Neuron (in vitro differentiated cells): ENCODE data around the gene OXT.

Experiments used
- H2AFZ ChIP-seq: one replicate; pipeline ENCODE4 v1.6.1; 2013; ENCODE audit warnings: low read depth, mild to moderate bottlenecking, inconsistent platforms, low read length, moderate library complexity
- H3K27me3 ChIP-seq: one replicate; pipeline ENCODE4 v1.6.1; 2013; ENCODE audit warnings: low read length; ENCODE audit not compliant: insufficient read depth
- H3K36me3 ChIP-seq: one replicate; pipeline ENCODE4 v1.6.1; 2013; ENCODE audit warnings: low read length; ENCODE audit not compliant: insufficient read depth
- H3K4me1 ChIP-seq: one replicate; pipeline ENCODE4 v1.6.1; 2013; ENCODE audit warnings: low read length; ENCODE audit not compliant: insufficient read depth
- H3K4me3 ChIP-seq: 2 replicates; pipeline ENCODE4 v1.5.1; 2013; ENCODE audit warnings: mild to moderate bottlenecking, low read length, moderate library complexity
- H3K9me3 ChIP-seq: one replicate; pipeline ENCODE4 v1.6.1; 2013; ENCODE audit warnings: low read length

Gene OXT

DNA sequence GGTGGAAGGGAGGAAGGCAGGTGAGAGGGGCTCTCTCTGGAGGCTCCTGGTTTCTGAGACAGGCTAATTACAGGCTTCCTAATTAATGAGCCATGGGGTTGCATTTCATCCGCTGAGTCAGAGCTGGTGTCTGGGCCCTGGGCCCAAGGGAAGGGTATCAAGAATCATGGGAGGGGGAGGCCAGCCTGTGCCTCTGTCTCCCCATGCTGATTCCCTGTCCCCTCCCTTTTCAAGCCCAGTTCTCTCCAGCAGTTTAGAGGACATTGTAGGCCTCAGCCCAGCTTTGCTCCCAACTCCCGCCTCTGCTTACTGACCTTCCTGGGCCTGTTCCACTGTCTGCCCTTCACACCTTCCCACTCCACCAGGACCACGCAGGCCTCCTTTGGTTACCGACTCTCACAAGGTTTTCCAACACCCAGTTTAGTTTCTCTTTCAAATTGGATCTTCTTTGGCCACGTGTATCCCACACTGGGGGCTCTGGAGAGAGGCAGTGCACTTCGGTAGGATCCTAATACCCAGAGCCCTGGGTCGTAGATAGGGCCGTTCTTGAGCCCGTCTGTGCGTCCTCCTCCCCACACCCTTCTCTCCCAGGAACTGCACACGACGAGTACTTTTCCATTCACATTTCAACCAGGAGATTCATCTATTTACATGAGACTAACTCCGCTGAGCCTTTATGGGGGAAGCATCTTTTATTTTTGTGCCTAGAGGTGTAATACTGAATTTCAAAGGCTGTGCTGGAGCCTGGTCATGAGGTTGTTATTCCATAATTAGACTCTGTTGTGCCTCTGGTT lies 31.4 kb downstream of the OXT start:
- Histone ChIP-seq H3K27me3 (no peaks in the 10 kb centered on the region), H3K4me3 (no peak overlapping the region), H3K36me3 (no peaks in the 10 kb centered on the region), H3K9me3 (peaks cover 2% of the 10 kb centered on the region), H3K4me1 (no peaks in the 10 kb centered on the region), H2AFZ (no peak overlapping the region)

DNA sequence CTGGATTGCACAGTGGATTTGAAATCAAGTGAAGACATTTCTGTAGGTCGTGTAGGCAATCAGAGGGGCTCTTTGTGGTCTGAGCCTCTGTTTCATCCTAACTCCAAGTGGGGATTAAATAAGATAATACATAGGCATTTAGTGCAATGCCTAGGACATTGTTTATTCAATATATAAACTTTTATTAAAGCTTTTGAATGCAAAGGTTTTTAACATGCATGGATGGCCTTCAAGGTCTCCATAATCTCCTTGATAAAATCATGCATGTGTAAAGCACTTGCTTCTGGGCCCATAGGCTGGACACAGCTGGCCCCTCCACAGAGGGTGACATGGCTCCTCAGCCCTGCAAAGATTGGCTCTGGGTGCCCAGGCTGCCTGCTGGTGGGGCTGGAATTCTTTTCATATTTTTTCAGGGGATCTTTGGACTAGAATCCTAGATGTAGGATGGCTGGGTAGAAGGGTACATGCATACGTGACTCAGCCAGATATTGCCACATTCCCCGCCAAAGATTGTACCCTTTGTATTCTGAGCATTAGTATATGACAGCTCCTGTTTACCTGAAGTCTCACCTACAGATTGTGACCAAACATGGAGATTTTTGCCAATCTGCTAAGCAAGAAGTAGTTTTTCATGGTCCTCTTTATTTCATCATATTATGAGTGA lies 32.1 kb downstream of the OXT start:
- H3K27me3 ChIP-seq: no peaks in the 10 kb centered on the region

DNA sequence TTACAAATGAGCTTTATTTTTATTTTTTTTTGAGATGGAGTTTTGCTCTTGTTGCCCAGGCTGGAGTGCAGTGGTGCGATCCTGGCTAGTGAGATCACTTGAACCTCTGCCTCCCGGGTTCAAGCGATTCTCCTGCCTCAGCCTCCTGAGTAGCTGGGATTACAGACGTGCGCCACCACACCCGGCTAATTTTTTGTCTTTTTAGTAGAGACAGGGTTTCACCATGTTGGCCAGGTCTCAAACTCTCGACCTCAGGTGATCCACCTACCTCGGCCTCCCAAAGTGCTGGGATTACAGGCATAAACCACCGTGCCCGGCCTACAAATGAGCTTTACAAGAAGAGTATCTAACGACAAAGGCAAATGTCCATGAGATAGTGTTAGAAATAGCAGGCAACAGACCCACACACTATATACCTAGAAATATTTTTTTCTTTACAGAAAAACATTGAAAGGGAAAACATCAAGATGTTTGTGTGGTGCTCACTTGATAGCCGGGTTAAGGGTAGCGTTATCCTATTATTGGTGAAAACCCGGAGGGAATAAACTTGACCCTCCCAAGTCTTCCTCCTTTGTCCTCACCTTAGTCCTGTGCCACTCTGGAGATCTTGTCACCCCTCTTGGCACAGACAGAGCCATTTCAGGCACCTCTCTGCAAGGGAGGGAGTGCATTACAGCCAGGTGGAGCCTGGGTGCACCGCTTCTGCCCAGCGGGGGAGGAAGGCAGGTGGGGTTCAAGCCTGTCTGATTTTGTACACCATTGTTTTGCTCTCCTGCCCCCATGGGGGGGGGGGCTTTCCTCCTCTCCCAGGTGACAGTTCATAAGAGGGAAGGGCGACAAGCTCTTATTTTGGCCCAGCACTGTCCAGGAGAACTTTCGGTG lies 34.1 kb downstream of the OXT start:
- H3K4me3 ChIP-seq: no peak overlapping the region
- peaks cover 17% of the 10 kb centered on the region for H3K36me3 ChIP-seq
- H3K4me1 ChIP-seq: no peaks in the 10 kb centered on the region
- H3K27me3 ChIP-seq: no peaks in the 10 kb centered on the region
- H2AFZ ChIP-seq: no peak overlapping the region
- H3K9me3 ChIP-seq: peaks cover 1% of the 10 kb centered on the region

More for the DNA sequence above, 32.1 kb downstream of the OXT start:
- Histone ChIP-seq H3K36me3 (no peaks in the 10 kb centered on the region), H3K9me3 (peaks cover 2% of the 10 kb centered on the region), H2AFZ (no peak overlapping the region), H3K4me3 (no peak overlapping the region), H3K4me1 (no peaks in the 10 kb centered on the region)

DNA sequence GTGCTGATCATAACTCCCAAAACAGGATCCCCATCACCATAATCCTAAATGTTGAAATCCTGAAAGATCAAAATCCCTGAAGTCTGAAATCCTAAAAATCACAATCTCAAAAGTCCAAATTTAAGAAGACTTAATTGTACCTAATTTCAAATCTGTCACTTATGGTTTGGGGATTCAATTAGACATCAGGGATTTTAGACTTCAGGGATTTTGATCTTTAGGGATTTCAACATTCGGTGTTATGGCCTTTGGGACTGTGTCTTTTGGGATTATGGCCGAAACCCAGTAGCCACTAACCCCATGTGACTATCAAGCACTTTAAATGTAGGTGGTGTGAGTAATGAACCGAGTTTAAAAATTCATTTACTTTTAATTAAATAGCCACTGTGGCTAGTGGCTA lies 34.8 kb downstream of the OXT start:
- H3K36me3 ChIP-seq: peaks cover 17% of the 10 kb centered on the region

DNA sequence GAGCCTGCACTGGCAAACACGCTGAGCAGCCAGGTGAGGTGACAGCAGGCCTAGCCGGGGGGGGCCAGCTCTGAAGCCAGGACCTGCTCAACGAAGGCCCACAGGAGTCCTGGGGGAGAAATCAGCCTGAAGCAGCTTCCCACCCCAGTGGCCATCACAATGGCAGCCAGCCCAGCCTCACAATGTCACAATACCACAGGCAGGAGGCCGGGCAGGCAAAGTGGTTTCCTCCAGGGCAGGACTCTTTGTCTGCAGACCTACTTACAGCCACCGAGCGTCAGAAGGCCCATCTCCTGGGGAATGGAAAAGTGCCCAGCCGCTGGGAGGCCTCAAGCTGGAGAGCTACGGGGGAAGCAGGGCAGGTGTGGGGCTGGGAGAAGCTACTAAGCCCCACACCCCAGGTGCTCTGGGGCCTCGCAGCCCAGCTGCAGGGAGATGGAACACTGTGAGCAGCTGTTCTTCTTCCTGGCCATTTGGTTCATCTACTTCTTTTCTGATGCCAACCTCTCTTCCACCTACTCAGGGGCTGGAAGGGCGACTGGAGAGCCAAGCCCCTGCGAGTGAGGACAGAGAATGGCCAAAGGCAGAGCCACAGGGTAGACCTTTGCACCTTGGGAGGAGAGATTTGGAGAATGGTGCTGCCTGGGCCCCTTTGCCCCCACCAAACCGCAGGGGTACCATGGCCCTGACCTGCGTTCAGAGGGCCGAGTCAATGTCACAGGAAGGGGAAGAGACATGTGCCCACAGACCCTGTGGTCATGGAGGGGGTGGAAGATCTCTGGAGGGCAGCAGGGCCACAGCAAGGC lies 35.4 kb downstream of the OXT start:
- Histone ChIP-seq H3K4me3 (no peak overlapping the region), H3K36me3 (peaks cover 17% of the 10 kb centered on the region), H3K27me3 (no peaks in the 10 kb centered on the region), H2AFZ (no peak overlapping the region), H3K4me1 (no peaks in the 10 kb centered on the region), H3K9me3 (no peaks in the 10 kb centered on the region)

More for the DNA sequence above, 34.8 kb downstream of the OXT start:
- Histone ChIP-seq H3K27me3 (no peaks in the 10 kb centered on the region), H3K9me3 (no peaks in the 10 kb centered on the region), H3K4me3 (no peak overlapping the region), H3K4me1 (no peaks in the 10 kb centered on the region), H2AFZ (no peak overlapping the region)

DNA sequence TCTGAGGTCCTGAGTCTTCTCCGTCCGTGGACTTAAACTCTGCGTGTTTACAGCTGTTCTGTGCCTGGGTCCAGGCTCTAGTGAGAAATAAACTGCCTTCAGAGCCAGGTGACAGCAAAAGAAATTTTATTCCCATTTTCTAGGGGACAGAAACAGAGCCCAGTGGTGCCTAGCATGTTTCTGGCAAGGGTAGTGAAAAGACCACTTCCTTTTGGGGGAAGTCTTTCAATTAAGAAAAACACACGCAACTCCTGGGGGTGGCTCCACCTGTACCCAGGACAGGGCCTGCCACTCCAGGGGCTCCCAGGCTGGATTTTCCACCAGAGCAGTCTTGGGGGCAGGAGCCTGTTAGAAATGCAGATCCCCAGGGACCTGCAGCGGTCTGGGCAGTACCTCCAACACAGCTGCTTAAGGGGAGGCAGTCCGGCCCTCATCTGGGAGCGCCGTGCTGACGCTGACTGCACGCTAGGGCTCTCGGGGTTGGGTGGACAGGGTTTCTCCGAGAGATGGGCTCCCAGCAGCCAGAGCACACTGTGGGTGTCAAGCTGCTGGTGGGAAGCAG lies 36.1 kb downstream of the OXT start:
- H3K36me3 ChIP-seq: peaks cover 17% of the 10 kb centered on the region
- no peaks in the 10 kb centered on the region for H3K4me1 ChIP-seq
- H3K4me3 ChIP-seq: no peak overlapping the region
- no peak overlapping the region for H2AFZ ChIP-seq
- H3K27me3 ChIP-seq: no peaks in the 10 kb centered on the region
- H3K9me3 ChIP-seq: no peaks in the 10 kb centered on the region

DNA sequence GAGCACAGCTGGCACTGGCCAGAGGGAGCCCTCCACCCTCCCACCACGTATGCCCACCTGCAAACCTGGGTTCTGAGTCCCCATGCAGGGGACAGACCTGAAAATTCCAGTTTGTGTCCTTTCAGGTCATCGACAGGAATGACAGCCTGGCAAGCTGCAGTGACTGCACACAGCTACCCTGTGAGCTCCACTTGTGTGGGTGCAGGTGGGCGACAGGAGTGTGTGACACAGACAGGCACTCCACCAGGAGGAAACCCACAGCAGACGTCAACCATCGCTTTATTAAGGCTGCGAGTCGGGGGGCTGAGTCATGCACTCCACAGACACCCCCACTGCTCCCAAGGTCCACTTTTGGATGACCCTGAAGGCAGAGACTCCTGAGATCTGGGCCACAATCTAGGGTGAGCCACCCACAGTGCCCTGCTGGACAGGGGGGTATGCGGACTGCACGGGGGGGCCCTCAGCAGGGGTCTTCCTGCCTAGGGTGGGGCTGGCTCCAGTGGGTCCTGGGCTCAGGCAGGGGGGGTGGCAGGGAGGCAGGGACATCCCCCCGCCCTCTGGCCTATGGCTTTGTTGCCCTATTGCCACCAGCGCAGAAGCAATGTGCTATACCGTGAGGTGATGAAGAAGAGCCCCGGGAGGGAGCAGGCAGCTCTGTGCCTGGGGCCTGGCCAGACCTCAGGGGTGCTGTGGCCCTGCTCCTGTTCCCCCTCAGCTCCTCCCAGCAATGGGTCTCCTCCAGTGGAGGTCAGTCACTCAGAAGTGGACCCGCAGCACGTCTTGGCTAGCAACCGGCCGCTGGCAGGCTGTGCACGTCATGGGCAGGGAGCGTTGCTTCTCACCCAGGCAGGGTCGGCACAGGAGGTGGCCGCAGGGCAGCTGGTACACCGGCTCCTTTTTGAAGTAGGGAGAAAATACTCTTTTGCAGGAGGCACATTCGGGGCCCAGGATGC lies 38.2 kb downstream of the OXT start:
- peaks cover 21% of the 10 kb centered on the region for H3K36me3 ChIP-seq
- H3K4me3 ChIP-seq: no peak overlapping the region
- H3K9me3 ChIP-seq: no peaks in the 10 kb centered on the region
- no peak overlapping the region for H2AFZ ChIP-seq
- no peaks in the 10 kb centered on the region for H3K27me3 ChIP-seq
- no peaks in the 10 kb centered on the region for H3K4me1 ChIP-seq

DNA sequence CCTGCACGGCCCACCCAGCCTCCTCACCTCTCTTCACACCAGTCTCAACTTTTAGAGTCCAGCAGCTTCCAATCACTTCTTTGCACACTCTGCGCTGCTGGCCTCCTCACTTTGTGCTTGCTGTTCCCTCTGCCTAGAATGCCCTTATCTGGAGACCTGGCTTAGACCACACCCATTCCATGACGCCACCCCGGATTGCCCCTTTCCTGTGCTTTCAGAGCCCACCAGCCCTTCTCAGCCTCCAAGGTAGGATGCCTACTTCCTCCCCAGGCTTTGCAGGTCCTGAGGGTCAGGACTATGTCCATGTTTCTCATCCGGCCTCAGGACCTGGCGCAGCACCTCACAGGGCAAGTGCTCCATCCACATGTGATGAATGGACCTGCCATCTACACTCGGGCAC lies 40.1 kb downstream of the OXT start:
- Histone ChIP-seq H2AFZ (no peak overlapping the region), H3K4me1 (no peaks in the 10 kb centered on the region), H3K9me3 (no peaks in the 10 kb centered on the region), H3K4me3 (no peak overlapping the region), H3K36me3 (peaks cover 24% of the 10 kb centered on the region), H3K27me3 (no peaks in the 10 kb centered on the region)

DNA sequence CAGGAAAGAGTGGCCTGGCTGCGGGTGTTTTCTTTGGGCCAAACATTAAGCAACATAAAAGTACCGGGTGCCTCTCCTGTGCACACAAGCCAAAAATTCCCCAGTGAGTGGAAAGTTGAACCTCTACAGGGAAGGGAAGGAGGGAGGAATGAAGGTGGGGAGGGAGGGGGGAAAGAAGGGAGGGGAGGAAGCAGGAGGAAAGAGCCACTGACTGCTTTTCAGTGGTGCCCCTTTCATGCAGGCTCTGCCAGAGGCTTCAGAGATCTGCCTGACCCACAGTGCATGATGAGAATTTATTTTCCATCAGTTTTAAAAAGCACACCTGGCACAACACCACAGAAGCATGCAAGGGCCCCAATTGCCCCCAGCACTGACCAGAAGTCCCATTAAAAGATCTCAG lies 40.6 kb downstream of the OXT start:
- no peak overlapping the region for H2AFZ ChIP-seq

DNA sequence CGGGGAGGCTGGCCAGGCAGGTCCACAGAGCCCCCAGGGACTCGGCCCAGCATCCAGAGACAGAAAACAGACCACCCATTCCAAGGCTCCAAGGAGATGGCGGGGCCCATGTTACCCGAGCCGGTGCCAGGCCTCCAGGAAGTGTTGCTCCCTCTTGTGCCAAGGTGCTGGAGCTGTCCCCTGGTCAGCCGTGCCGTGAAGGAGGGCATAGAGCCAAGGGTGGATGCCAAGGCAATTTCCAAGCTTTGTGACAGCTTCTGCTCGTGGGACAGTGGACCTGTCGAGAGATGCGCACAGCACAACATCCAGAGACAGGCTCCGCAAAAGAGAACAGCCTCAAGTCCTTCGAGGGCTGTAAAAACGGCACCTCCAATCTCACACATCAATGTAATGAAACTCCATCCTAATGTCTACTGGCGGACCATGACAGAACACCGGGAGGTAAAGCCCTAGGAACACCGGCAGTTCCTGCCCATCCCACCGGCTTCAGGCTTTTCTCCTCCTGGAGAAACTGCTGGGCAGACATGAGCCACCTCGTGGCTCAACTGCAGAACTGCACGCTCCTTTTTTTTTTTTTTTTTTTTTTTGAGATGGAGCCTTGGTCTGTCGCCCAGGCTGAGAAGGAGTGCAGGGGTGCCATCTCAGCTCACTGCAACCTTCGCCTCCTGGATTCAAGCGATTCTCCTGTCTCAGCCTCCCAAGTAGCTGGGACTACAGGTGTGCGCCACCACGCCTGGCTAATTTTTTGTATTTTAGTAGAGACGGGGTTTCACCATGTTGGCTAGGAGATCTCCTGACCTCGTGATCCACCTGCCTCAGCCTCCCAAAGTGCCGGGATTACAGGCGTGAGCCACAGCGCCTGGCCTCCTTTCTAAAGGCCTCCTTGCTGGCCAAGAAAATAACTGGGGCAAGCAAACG lies 44.0 kb downstream of the OXT start:
- Histone ChIP-seq H2AFZ (no peak overlapping the region), H3K36me3 (peaks cover 15% of the 10 kb centered on the region), H3K27me3 (no peaks in the 10 kb centered on the region), H3K9me3 (no peaks in the 10 kb centered on the region), H3K4me1 (no peaks in the 10 kb centered on the region), H3K4me3 (no peak overlapping the region)

More for the DNA sequence above, 40.6 kb downstream of the OXT start:
- Histone ChIP-seq H3K9me3 (no peaks in the 10 kb centered on the region), H3K4me1 (no peaks in the 10 kb centered on the region), H3K36me3 (peaks cover 24% of the 10 kb centered on the region), H3K4me3 (no peak overlapping the region), H3K27me3 (no peaks in the 10 kb centered on the region)

DNA sequence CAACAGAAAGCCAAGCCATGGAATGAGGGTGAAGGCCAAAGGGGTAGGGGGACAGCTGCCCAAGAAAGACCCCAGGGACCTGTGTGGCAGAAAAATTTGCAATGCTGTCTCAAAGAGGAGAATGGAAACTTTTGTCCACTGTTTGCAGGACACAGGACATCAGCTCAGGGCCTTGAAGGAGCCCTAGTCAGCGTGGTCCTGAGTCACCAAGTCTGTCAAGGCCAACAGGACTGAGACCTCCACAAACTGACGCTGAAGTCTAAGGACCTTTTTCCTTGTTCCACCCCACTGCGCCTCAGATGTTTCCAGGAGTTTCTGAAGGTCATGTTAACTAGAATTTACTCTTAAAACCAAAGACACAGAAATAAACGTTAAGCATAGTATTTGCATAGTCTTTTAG lies 44.9 kb downstream of the OXT start:
- Histone ChIP-seq H3K9me3 (peaks cover under 1% of the 10 kb centered on the region), H3K4me3 (no peak overlapping the region), H3K27me3 (no peaks in the 10 kb centered on the region), H3K36me3 (peaks cover 21% of the 10 kb centered on the region), H2AFZ (no peak overlapping the region), H3K4me1 (no peaks in the 10 kb centered on the region)
